NB4 (cell line): ENCODE measurements around the gene UBXN4.

Source experiments
- DNase-seq: peaks from one replicate; pipeline ENCODE4 v3.0.0; 2010; ENCODE audit warnings: low read depth
- H3K4me3 ChIP-seq: one replicate; pipeline ENCODE4 v1.5.1; 2011; ENCODE audit warnings: mild to moderate bottlenecking, low read depth, low read length, moderate library complexity
- MYC ChIP-seq: IDR thresholded peaks from 2 replicates; pipeline ENCODE4 v1.6.1; 2011; ENCODE audit warnings: low read depth, low read length
- POLR2A ChIP-seq: IDR thresholded peaks from 2 replicates; pipeline ENCODE4 v1.6.1; 2011; ENCODE audit warnings: mild to moderate bottlenecking; ENCODE audit not compliant: insufficient read length; ENCODE audit errors: extremely low read depth
- TF ChIP-seq, protein P1 (sequence below): IDR thresholded peaks from one replicate; pipeline ENCODE4 v1.5.1; 2012; ENCODE audit warnings: low read depth, low read length
- TF ChIP-seq, protein P2 (sequence below): IDR thresholded peaks from 2 replicates; pipeline ENCODE4 v1.6.1; 2011; ENCODE audit warnings: low read depth, low read length

UBXN4 gene

DNA sequence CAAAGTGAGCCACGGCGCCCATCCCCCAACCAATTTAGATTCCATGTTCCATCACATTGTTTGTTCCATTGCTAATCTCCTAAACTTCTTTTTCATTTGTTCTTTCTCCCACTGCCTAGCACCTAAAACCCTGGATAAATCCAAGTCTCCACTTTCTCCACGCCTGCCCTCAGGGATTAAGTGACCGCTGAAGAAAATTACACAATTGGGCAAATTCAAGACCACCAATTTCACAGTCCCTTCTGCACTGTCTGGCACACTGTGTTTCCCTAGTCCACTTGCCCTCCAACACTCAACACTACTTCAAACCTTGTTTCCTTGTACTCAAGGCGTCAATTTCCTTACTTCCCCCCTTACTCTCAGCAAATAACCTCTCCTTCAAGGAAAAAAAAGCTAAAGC, 5.1 kb upstream of the UBXN4 start:
- no peak for TF ChIP-seq MYC
- DNase-seq, result no peak
- no peak overlapping the region for H3K4me3 ChIP-seq

DNA sequence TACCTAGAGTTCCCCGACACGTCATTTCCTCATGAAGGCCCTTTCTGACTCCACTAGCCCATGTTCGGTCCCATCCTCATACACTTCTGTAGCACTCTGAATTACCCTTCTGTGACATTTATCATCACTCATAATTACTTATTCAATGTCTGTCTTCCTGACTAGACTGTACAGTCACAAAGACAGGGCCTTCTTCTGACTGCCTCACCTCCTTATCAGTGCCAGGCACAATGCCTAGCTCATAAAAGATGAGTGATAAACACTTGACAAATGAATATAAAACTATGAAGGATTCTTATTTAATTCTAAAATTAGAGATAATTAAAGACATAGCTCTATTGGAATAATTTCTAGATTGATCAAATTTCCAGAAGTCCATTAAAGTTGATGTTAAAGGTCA, 1.4 kb upstream of the UBXN4 start:
- H3K4me3 ChIP-seq, result no peak overlapping the region
- TF ChIP-seq, protein P1, sequence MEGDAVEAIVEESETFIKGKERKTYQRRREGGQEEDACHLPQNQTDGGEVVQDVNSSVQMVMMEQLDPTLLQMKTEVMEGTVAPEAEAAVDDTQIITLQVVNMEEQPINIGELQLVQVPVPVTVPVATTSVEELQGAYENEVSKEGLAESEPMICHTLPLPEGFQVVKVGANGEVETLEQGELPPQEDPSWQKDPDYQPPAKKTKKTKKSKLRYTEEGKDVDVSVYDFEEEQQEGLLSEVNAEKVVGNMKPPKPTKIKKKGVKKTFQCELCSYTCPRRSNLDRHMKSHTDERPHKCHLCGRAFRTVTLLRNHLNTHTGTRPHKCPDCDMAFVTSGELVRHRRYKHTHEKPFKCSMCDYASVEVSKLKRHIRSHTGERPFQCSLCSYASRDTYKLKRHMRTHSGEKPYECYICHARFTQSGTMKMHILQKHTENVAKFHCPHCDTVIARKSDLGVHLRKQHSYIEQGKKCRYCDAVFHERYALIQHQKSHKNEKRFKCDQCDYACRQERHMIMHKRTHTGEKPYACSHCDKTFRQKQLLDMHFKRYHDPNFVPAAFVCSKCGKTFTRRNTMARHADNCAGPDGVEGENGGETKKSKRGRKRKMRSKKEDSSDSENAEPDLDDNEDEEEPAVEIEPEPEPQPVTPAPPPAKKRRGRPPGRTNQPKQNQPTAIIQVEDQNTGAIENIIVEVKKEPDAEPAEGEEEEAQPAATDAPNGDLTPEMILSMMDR, result no peak
- TF ChIP-seq, protein P2, sequence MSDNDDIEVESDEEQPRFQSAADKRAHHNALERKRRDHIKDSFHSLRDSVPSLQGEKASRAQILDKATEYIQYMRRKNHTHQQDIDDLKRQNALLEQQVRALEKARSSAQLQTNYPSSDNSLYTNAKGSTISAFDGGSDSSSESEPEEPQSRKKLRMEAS, result no peak
- no peak for TF ChIP-seq POLR2A
- TF ChIP-seq MYC, result no peak
- no peak for DNase-seq

DNA sequence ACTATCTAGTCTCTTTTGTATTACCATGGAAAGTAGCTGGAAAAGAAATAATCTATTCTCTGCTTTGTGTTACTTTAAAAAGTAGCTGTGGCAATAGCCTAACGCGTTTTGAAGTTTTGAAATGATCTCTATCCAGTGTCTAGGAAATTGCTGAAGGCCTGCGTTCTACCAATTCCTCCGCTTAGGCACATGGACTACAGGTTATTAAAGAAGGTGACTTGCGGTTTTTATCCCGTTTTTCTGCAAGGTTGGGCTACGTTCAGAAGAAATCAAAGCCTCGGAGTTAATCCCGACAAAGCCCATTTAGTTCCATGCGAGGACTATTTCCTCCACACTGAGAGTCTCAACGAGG, 636 bp upstream of the UBXN4 start:
- DNase-seq, result no peak
- TF ChIP-seq, protein P1, result no peak
- no peak for TF ChIP-seq POLR2A
- TF ChIP-seq MYC, result no peak
- TF ChIP-seq, protein P2, result no peak

DNA sequence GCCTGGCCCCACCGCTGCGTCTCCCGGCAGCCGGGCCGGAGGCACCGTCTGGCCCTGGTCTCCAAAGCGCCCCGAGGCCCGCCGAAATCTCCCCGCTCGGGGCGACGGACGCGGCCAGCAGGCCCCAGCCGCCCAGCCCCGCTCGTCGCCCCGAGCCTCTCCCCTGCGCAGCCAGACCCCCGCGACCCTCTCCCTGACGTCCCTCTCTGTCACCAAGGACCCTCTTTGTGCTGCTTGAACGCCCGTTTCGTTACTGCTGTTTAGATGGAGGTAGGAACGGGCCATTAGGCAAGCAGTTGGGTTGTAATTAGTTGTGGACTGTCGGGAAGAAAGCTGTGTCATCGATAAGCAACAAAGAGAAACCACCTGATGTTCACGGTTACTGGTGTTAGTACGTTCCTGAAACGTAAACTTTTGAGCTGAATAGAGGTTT, 686 bp downstream of the UBXN4 start:
- H3K4me3 ChIP-seq, result peak overlapping the region; percentile 95
- TF ChIP-seq, protein P2, result peak; percentile 38; the same call in 1 of the 2 replicates
- no peak for TF ChIP-seq POLR2A
- peak; percentile 75 for DNase-seq

More for the DNA sequence above, 636 bp upstream of the UBXN4 start:
- no peak overlapping the region for H3K4me3 ChIP-seq

DNA sequence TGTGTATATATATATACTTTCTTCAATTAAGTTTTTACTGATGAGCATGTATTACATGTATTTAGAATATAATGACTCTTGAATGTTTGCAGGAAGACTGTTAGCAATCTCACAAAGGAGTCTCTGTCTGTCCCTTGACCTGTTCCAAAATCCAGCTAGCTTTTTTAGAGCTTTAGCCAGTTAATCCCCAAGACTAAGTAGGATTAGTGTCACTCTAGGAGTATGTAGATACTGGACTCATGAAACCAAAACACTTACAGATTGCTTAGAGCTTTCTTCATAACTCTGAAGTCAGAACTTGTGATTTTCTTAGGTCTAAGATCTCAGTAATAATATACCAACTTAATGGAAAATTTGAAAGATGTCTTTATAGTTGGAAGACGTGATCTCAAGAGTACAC, 2.2 kb downstream of the UBXN4 start:
- TF ChIP-seq POLR2A (no peak), MYC (no peak)
- TF ChIP-seq, protein P2, result no peak
- TF ChIP-seq, protein P1, result no peak
- no peak for DNase-seq
- H3K4me3 ChIP-seq, result peak overlapping the region; percentile 95

DNA sequence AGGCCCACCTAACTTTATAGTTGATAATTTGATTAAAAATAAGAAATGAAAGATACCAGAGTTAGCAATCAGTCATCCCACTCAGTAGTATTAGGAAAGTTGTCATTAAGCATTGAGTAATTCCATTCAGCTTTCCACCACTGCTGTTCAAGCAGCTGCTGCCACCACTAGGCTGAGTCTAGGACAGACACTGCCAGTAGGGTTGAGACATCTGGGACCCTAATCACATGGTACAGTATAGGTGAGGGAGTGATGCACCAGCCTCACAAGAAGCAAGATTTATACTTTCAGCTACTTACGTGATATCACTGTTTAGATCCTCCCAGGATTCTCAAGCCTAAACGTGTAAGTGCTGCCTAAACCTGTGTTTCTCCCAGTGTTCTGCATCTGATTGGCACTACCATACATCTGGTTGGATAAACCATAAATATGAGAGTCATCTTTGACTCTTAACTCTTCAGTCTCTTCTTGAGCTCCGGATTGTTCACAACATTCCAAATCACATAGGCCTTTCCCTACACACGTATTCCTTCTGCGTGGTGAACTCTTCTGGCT, 3.2 kb downstream of the UBXN4 start:
- TF ChIP-seq MYC, result no peak
- TF ChIP-seq, protein P2, result peak; percentile 45; the same call in 1 of the 2 replicates
- TF ChIP-seq, protein P1, result peak; percentile 41
- TF ChIP-seq POLR2A, result no peak
- no peak overlapping the region for H3K4me3 ChIP-seq
- DNase-seq, result peak; percentile 69

DNA sequence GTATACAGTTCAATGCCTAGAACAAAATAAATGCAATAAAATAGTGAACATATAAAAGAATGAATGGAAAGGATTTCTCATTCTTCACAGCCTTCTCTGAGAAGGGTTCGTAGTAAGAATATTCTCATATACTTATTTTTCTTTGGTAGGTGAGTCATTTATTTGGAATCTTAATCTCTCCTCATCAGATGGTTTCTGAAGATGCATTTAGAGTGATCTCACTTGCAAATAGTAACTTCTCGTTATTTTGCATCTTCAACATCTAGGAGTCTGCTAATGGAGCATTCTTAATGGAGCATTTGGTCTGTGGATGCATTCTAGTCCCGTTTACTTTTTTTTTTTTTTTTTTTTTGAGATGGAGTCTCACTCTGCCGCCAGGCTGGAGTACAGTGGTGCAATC, 3.9 kb downstream of the UBXN4 start:
- no peak for TF ChIP-seq POLR2A
- TF ChIP-seq, protein P1, result no peak
- TF ChIP-seq MYC, result no peak
- TF ChIP-seq, protein P2, result no peak
- no peak overlapping the region for H3K4me3 ChIP-seq
- DNase-seq, result no peak
